ENCODE results near the gene SPC24.
"Not testable (repeated sequence)": the region's sequence is repeated elsewhere in the genome, so short reads cannot be mapped to it uniquely, and the experiment has no call there.

The SPC24 gene

GRCh38 chr19:11105014-11105636, 50.5 kb downstream of the SPC24 start:
- Histone ChIP-seq H3K36me3 (ENCODE audit: insufficient read depth, low read length) (peaks cover 91% of the 10 kb centered on the region), H3K9ac (ENCODE audit: insufficient read length) (no peak overlapping the region), H3K9me3 (ENCODE audit: low read depth, low read length) (no peaks in the 10 kb centered on the region), H3K27ac (no peak overlapping the region), H3K4me3 (no peak overlapping the region)
- TF ChIP-seq POLR2AphosphoS5 (IDR thresholded peaks at IDR 0.05; ENCODE audit: borderline replicate concordance, low read depth, low read length) (no peak), EZH2 (IDR thresholded peaks at IDR 0.05) (no peak), FOXP2 (optimal IDR thresholded peaks at IDR 0.05; ENCODE audit: control extremely low read depth, extremely low read length, insufficient read depth) (no peak)
- no peak for DNase-seq (ENCODE audit: low read depth, low spot score)

GRCh38 chr19:11103667-11104066, 51.9 kb downstream of the SPC24 start:
- not testable (repeated sequence) for H3K27ac ChIP-seq; H3K9ac ChIP-seq (ENCODE audit: insufficient read length); H3K9me3 ChIP-seq (ENCODE audit: low read depth, low read length); H3K4me3 ChIP-seq; DNase-seq (ENCODE audit: low read depth, low spot score)
- H3K36me3 ChIP-seq (ENCODE audit: insufficient read depth, low read length): peaks cover 94% of the 10 kb centered on the region

GRCh38 chr19:11102944-11103343, 52.6 kb downstream of the SPC24 start:
- Histone ChIP-seq H3K9ac (ENCODE audit: insufficient read length) (no peak overlapping the region), H3K36me3 (ENCODE audit: insufficient read depth, low read length) (peaks cover 94% of the 10 kb centered on the region), H3K9me3 (ENCODE audit: low read depth, low read length) (no peaks in the 10 kb centered on the region), H3K4me3 (no peak overlapping the region), H3K27ac (no peak overlapping the region)
- TF ChIP-seq POLR2AphosphoS5 (IDR thresholded peaks at IDR 0.05; ENCODE audit: borderline replicate concordance, low read depth, low read length) (no peak), FOXP2 (optimal IDR thresholded peaks at IDR 0.05; ENCODE audit: control extremely low read depth, extremely low read length, insufficient read depth) (no peak), EZH2 (IDR thresholded peaks at IDR 0.05) (no peak)
- DNase-seq (ENCODE audit: low read depth, low spot score): no peak

GRCh38 chr19:11101057-11101456, 54.5 kb downstream of the SPC24 start:
- DNase-seq (ENCODE audit: low read depth, low spot score): no peak
- no peak overlapping the region for H3K9ac ChIP-seq (ENCODE audit: insufficient read length)
- no peak overlapping the region for H3K4me3 ChIP-seq
- peaks cover 94% of the 10 kb centered on the region for H3K36me3 ChIP-seq (ENCODE audit: insufficient read depth, low read length)
- TF ChIP-seq POLR2AphosphoS5 (IDR thresholded peaks at IDR 0.05; ENCODE audit: borderline replicate concordance, low read depth, low read length) (no peak), EZH2 (IDR thresholded peaks at IDR 0.05) (no peak), FOXP2 (optimal IDR thresholded peaks at IDR 0.05; ENCODE audit: control extremely low read depth, extremely low read length, insufficient read depth) (no peak)
- H3K27ac ChIP-seq: no peak overlapping the region
- no peaks in the 10 kb centered on the region for H3K9me3 ChIP-seq (ENCODE audit: low read depth, low read length)

GRCh38 chr19:11100049-11100448, 55.5 kb downstream of the SPC24 start:
- H3K9ac ChIP-seq (ENCODE audit: insufficient read length): no peak overlapping the region
- no peak overlapping the region for H3K27ac ChIP-seq
- no peak overlapping the region for H3K4me3 ChIP-seq
- H3K36me3 ChIP-seq (ENCODE audit: insufficient read depth, low read length): peaks cover 94% of the 10 kb centered on the region
- no peak for DNase-seq (ENCODE audit: low read depth, low spot score)
- no peak for TF ChIP-seq FOXP2 (optimal IDR thresholded peaks at IDR 0.05; ENCODE audit: control extremely low read depth, extremely low read length, insufficient read depth)
- TF ChIP-seq EZH2 (IDR thresholded peaks at IDR 0.05): no peak
- no peak for TF ChIP-seq POLR2AphosphoS5 (IDR thresholded peaks at IDR 0.05; ENCODE audit: borderline replicate concordance, low read depth, low read length)
- no peaks in the 10 kb centered on the region for H3K9me3 ChIP-seq (ENCODE audit: low read depth, low read length)

GRCh38 chr19:11098861-11099260, 56.7 kb downstream of the SPC24 start:
- no peaks in the 10 kb centered on the region for H3K9me3 ChIP-seq (ENCODE audit: low read depth, low read length)
- H3K27ac ChIP-seq: 0 out of 2 replicates have a peak overlapping the region, but pooled peaks have one; percentile 10
- TF ChIP-seq FOXP2 (optimal IDR thresholded peaks at IDR 0.05; ENCODE audit: control extremely low read depth, extremely low read length, insufficient read depth) (no peak), EZH2 (IDR thresholded peaks at IDR 0.05) (no peak), POLR2AphosphoS5 (IDR thresholded peaks at IDR 0.05; ENCODE audit: borderline replicate concordance, low read depth, low read length) (no peak)
- no peak for DNase-seq (ENCODE audit: low read depth, low spot score)
- H3K36me3 ChIP-seq (ENCODE audit: insufficient read depth, low read length): peaks cover 95% of the 10 kb centered on the region
- H3K4me3 ChIP-seq: no peak overlapping the region
- H3K9ac ChIP-seq (ENCODE audit: insufficient read length): no peak overlapping the region

- TF ChIP-seq POLR2AphosphoS5 (IDR thresholded peaks at IDR 0.05; ENCODE audit: borderline replicate concordance, low read depth, low read length): no peak
- no peak for TF ChIP-seq EZH2 (IDR thresholded peaks at IDR 0.05)
- TF ChIP-seq FOXP2 (optimal IDR thresholded peaks at IDR 0.05; ENCODE audit: control extremely low read depth, extremely low read length, insufficient read depth): no peak
- 0 out of 2 replicates have a peak overlapping the region, but pooled peaks have one; percentile 10 for H3K27ac ChIP-seq
- H3K36me3 ChIP-seq (ENCODE audit: insufficient read depth, low read length): peaks cover 95% of the 10 kb centered on the region
- H3K9ac ChIP-seq (ENCODE audit: insufficient read length): no peak overlapping the region
- no peaks in the 10 kb centered on the region for H3K9me3 ChIP-seq (ENCODE audit: low read depth, low read length)
- no peak for DNase-seq (ENCODE audit: low read depth, low spot score)
- H3K4me3 ChIP-seq: no peak overlapping the region
These were observed 57.3 kb downstream of the SPC24 start for GRCh38 chr19:11098327-11098726.

- peaks cover 95% of the 10 kb centered on the region for H3K36me3 ChIP-seq (ENCODE audit: insufficient read depth, low read length)
- not testable (repeated sequence) for H3K4me3 ChIP-seq
These were observed 58.2 kb downstream of the SPC24 start for GRCh38 chr19:11097367-11097766.

GRCh38 chr19:11096210-11096841, 59.3 kb downstream of the SPC24 start:
- TF ChIP-seq EZH2 (IDR thresholded peaks at IDR 0.05) (no peak), FOXP2 (optimal IDR thresholded peaks at IDR 0.05; ENCODE audit: control extremely low read depth, extremely low read length, insufficient read depth) (no peak), POLR2AphosphoS5 (IDR thresholded peaks at IDR 0.05; ENCODE audit: borderline replicate concordance, low read depth, low read length) (no peak)
- DNase-seq (ENCODE audit: low read depth, low spot score): no peak
- no peaks in the 10 kb centered on the region for H3K9me3 ChIP-seq (ENCODE audit: low read depth, low read length)
- no peak overlapping the region for H3K9ac ChIP-seq (ENCODE audit: insufficient read length)
- 0 out of 2 replicates have a peak overlapping the region, but pooled peaks have one; percentile 32 for H3K27ac ChIP-seq
- H3K36me3 ChIP-seq (ENCODE audit: insufficient read depth, low read length): peaks cover 94% of the 10 kb centered on the region
- no peak overlapping the region for H3K4me3 ChIP-seq

More at GRCh38 chr19:11097367-11097766, 58.2 kb downstream of the SPC24 start:
- not testable (repeated sequence) for DNase-seq (ENCODE audit: low read depth, low spot score); H3K27ac ChIP-seq; H3K9ac ChIP-seq (ENCODE audit: insufficient read length); H3K9me3 ChIP-seq (ENCODE audit: low read depth, low read length)

Measured in SK-N-MC (cell line).